Ovary (tissue), 9 donors: ENCODE results near the gene EDC3. TPM values are rescaled to one million over a fixed set of nuclear protein-coding genes. Genes with fewer than 3 reads are reported as not detected.

Experiments used
- DNase-seq, 5 donors: peaks; one replicate each; pipeline ENCODE4 v3.0.0-alpha.2; 2019 to 2020
- H3K27ac ChIP-seq, 2 donors: fragments of 200-600 bp; one replicate each; pipeline versions ENCODE4 v1.5.1 to v1.8.0; 2019 to 2022
- H3K27me3 ChIP-seq: fragments of 200-600 bp; one replicate; pipeline ENCODE4 v1.8.0; 2022
- H3K36me3 ChIP-seq: fragments of 200-600 bp; sonication (generic); one replicate; pipeline ENCODE4 v1.5.1; 2019
- H3K4me1 ChIP-seq: one replicate; pipeline ENCODE4 v1.8.1; 2013; ENCODE audit warnings: mild to moderate bottlenecking, moderate library complexity; ENCODE audit not compliant: insufficient read depth
- H3K4me3 ChIP-seq: fragments of 200-600 bp; sonication (generic); one replicate; pipeline ENCODE4 v1.5.1; 2017
- H3K9me3 ChIP-seq, 2 donors: fragments of 200-600 bp in 1 of 2; sonication (generic) in 1 of 2; one replicate each; pipeline versions ENCODE4 v1.5.1 to v1.8.1; 2013 to 2019; ENCODE audit warnings: mild to moderate bottlenecking in 1 of 2, moderate library complexity in 1 of 2
- EP300 ChIP-seq: sonication (generic); formaldehyde crosslinking; IDR thresholded peaks from one replicate; pipeline ENCODE4 v1.6.1; 2017; ENCODE audit warnings: antibody characterized with exemption
- POLR2A ChIP-seq: fragments of 450-650 bp; IDR thresholded peaks from one replicate; pipeline ENCODE4 v1.6.1; 2017; ENCODE audit warnings: antibody characterized with exemption, mild to moderate bottlenecking, moderate library complexity
- WGBS, 3 donors: extraction: QIAGEN DNeasy Blood & Tissue Kit in 1 of 3; methylation state at CpG; one replicate each; pipeline versions ENCODE4 v1.1.5 to v1.1.7; 2013 to 2017; 5-methylcytosine and 5-hydroxymethylcytosine counted together
- intact Hi-C, 4 donors: fragments of 100-400 bp; cut with DNase I; formaldehyde crosslinking; loops; one replicate each; pipeline versions ENCODE4 v1.11.0 to v1.15.1; 2022 to 2023
- polyA plus RNA-seq, 2 donors: library from polyadenylated mRNA; stranded (reverse); fragments of 200-250 nt in 1 of 2; fragments of 350-450 nt in 1 of 2; fragmentation: Illumina TruSeq in 1 of 2; extraction: RNeasy Lipid Tissue Mini Kit (QIAGEN cat#74804) in 1 of 2; gene quantifications; one replicate each; pipeline ENCODE4 v1.2.3, GENCODE V29; 2013 to 2014
- total RNA-seq, 7 donors: library from RNA; depleted of rRNA in 2 of 7; stranded (reverse); fragments of >200 nt in 2 of 7; fragmentation: NEBNext Ultra II Directional in 3 of 7; extraction: Animal tissue kit (Norgen Biotek cat#: 25700) in 3 of 7; gene quantifications; one replicate each; pipeline versions ENCODE4 v1.1.0 to v1.2.4, GENCODE V29; 2016 to 2023
- TF ChIP-seq, protein P1 (sequence below), 3 donors: fragments of 450-650 bp in 2 of 3; fragments of 200-600 bp in 1 of 3; IDR thresholded peaks; one replicate each; pipeline versions ENCODE4 v1.5.1 to v1.8.0; 2016 to 2022; ENCODE audit warnings: antibody characterized with exemption in 3 of 3, mild to moderate bottlenecking in 1 of 3
- donor health status: DM: no; HTN: no; CAD: no; lungs with moderate emphysema.
- donor health status: DM: no; HTN: no; CAD: no.
- donor health status: Bipolar disorder and iron deficiency.
- donor health status: DM: yes; HTN: yes; CAD: no.
- donor health status: DM: no; HTN: no; CAD: no.
- donor health status: DM: yes; HTN: yes; CAD: no.

The EDC3 gene
- total and polyA plus RNA-seq, 9 donors, result 10.6 to 44.5 (median 34.2) TPM

DNA sequence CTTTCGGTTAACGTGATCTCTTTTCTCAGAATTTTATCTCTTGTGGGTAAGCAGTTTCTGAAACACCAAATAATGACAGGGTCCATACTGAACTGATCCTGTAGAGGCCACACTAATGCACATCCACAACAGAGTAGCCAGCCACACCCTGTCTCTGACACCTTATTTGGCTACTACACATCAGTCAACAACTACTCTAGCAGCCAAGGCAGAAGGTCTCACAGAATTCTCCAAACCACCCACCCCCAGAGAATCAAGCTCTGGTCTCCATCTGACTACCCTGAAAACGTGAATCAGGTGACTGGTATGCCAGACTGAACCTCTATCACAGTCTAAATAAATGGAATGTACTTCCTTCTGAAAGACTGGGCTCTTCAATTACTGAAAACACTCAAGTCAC lies 38.0 kb downstream of the EDC3 start:
- no peak for DNase-seq
- 81 to 83% (median 81%) methylated on average over 3 of the region's 3 CpGs for WGBS, 3 donors
- no peak overlapping the region for H3K27ac ChIP-seq
- TF ChIP-seq POLR2A (no peak), EP300 (no peak)
- TF ChIP-seq, protein P1, sequence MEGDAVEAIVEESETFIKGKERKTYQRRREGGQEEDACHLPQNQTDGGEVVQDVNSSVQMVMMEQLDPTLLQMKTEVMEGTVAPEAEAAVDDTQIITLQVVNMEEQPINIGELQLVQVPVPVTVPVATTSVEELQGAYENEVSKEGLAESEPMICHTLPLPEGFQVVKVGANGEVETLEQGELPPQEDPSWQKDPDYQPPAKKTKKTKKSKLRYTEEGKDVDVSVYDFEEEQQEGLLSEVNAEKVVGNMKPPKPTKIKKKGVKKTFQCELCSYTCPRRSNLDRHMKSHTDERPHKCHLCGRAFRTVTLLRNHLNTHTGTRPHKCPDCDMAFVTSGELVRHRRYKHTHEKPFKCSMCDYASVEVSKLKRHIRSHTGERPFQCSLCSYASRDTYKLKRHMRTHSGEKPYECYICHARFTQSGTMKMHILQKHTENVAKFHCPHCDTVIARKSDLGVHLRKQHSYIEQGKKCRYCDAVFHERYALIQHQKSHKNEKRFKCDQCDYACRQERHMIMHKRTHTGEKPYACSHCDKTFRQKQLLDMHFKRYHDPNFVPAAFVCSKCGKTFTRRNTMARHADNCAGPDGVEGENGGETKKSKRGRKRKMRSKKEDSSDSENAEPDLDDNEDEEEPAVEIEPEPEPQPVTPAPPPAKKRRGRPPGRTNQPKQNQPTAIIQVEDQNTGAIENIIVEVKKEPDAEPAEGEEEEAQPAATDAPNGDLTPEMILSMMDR (IDR thresholded peaks at IDR 0.05), result no peak
- intact Hi-C loops, result no loop called here
- H3K27me3 ChIP-seq, result no peaks in the 10 kb centered on the region
- H3K4me3 ChIP-seq, result no peak overlapping the region
- H3K4me1 ChIP-seq, result peaks cover 4% of the 10 kb centered on the region
- H3K9me3 ChIP-seq, result no peaks in the 10 kb centered on the region
- H3K36me3 ChIP-seq, result no peaks in the 10 kb centered on the region

DNA sequence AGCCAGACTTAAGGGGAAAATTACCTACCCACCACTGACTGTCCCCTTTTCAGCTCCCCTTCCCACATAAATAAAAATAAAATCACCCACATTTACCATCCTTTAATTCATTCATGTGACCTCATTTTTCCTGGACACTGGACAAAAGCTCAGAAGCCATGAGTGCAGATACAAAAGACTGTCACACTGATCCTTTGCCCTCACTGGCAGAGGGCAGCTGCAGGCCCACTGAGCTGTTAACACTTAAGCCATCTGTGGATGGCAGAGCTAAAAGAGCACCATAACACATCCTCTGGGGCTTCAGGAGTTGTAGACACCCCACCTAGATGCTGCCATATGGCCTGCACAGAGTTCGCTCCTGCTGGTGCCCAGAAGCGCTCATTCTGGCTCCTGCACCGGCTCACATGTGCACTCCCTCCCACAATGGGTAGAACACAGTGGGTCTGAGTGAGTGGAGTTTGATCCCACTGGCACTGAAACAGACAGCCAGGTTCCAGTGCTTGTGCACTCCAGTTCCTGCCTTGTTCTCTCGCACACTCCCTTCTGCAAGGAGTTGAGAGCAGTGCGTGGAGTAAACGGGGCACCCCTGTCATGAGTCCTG lies 38.8 kb downstream of the EDC3 start:
- H3K4me3 ChIP-seq, result no peak overlapping the region
- H3K27me3 ChIP-seq, result no peaks in the 10 kb centered on the region
- intact Hi-C loops, result no loop called here
- H3K4me1 ChIP-seq, result peaks cover 4% of the 10 kb centered on the region
- no peaks in the 10 kb centered on the region for H3K9me3 ChIP-seq
- DNase-seq, result no peak
- 92 to 96% (median 95%) methylated on average over 6 of the region's 6 CpGs for WGBS, 3 donors
- TF ChIP-seq POLR2A (no peak), EP300 (no peak)
- TF ChIP-seq, protein P1 (IDR thresholded peaks at IDR 0.05), result no peak
- H3K27ac ChIP-seq, result no peak overlapping the region
- no peaks in the 10 kb centered on the region for H3K36me3 ChIP-seq

DNA sequence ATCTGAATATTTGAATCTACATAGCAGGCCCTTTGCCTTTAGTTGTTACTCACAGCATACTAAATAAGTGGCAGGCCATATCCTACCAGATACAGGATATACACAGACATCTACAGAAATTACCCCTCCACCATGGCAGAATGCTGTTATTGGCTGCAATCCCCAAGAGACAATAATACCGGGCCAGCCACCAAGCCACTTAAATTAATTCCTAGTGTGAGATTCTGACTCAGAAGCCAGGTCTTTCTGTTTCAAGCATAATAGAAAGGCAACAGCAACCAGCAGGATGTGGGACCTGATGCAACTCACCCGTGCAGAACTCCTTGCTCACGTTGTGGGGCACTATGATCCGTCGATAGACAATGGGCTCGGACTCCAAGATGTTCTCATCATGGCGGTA lies 40.4 kb downstream of the EDC3 start:
- no peak for DNase-seq
- 89 to 92% (median 92%) methylated on average over 7 of the region's 7 CpGs for WGBS, 3 donors
- TF ChIP-seq EP300 (no peak), POLR2A (no peak)
- TF ChIP-seq, protein P1 (IDR thresholded peaks at IDR 0.05), result no peak
- H3K36me3 ChIP-seq, result no peaks in the 10 kb centered on the region
- no peak overlapping the region for H3K27ac ChIP-seq
- H3K9me3 ChIP-seq, result no peaks in the 10 kb centered on the region
- H3K27me3 ChIP-seq, result no peaks in the 10 kb centered on the region
- H3K4me1 ChIP-seq, result peaks cover 2% of the 10 kb centered on the region
- no peak overlapping the region for H3K4me3 ChIP-seq
- intact Hi-C loops, result no loop called here

DNA sequence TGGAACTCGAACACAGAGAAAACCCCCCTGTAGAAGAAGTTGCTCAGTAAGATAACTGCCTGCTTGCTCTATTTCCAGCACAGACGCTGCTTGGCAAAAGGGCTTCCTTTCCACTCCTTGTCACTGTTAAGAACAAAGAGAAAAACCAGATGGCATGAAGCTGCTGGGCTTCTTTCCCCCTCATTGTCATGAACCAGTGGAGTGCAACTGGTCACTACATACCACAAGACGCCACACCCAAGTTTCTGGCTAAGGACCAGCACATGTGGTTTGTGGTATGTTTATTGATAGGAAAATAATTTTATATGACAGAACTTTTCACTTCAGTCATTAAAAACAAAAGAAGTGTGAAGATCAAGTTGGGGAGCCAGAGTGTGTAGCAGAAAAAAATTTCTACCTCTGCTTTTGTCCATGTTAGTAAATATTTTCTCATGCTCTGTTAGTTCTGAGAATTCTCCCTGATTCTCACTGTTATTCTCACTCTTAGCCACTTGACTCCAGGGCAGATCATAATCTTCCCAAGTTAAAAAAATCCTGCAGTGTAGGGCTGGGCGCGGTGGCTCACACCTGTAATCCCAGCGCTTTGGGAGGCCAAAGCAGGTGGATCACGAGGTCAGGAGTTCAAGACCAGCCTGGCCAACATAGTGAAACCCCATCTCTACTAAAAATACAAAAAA lies 42.3 kb downstream of the EDC3 start:
- DNase-seq, result no peak
- Histone ChIP-seq H3K9me3 (no peaks in the 10 kb centered on the region), H3K36me3 (no peaks in the 10 kb centered on the region), H3K4me1 (peaks cover 2% of the 10 kb centered on the region), H3K27me3 (no peaks in the 10 kb centered on the region), H3K27ac (no peak overlapping the region), H3K4me3 (no peak overlapping the region)
- intact Hi-C loops, result no loop called here
- no peak for TF ChIP-seq EP300
- no peak for TF ChIP-seq POLR2A
- TF ChIP-seq, protein P1 (IDR thresholded peaks at IDR 0.05), result no peak
- whole genome bisulfite sequencing, 3 donors, result 58 to 62% (median 59%) methylated on average over 7 of the region's 7 CpGs
